NB4 (cell line): ENCODE measurements around the gene FAM89A.
"Not testable (repeated sequence)": the region's sequence is repeated elsewhere in the genome, so short reads cannot be mapped to it uniquely, and the experiment has no call there.

Experiments
- DNase-seq: peaks from one replicate; pipeline ENCODE4 v3.0.0; 2010; ENCODE audit warnings: low read depth
- H3K4me3 ChIP-seq: one replicate; pipeline ENCODE4 v1.5.1; 2011; ENCODE audit warnings: mild to moderate bottlenecking, low read depth, low read length, moderate library complexity
- CTCF ChIP-seq: IDR thresholded peaks from one replicate; pipeline ENCODE4 v1.5.1; 2012; ENCODE audit warnings: low read depth, low read length
- MYC ChIP-seq: IDR thresholded peaks from 2 replicates; pipeline ENCODE4 v1.6.1; 2011; ENCODE audit warnings: low read depth, low read length
- POLR2A ChIP-seq: IDR thresholded peaks from 2 replicates; pipeline ENCODE4 v1.6.1; 2011; ENCODE audit warnings: mild to moderate bottlenecking; ENCODE audit not compliant: insufficient read length; ENCODE audit errors: extremely low read depth
- TF ChIP-seq, protein P1 (sequence below): IDR thresholded peaks from 2 replicates; pipeline ENCODE4 v1.6.1; 2011; ENCODE audit warnings: low read depth, low read length

The FAM89A gene

GRCh38 chr1:231037585-231038517, 2.2 kb downstream of the FAM89A start:
- TF ChIP-seq CTCF (no peak), POLR2A (no peak), MYC (no peak)
- TF ChIP-seq, protein P1, sequence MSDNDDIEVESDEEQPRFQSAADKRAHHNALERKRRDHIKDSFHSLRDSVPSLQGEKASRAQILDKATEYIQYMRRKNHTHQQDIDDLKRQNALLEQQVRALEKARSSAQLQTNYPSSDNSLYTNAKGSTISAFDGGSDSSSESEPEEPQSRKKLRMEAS, result no peak
- H3K4me3 ChIP-seq, result no peak overlapping the region
- peak; percentile 29 for DNase-seq

DNA sequence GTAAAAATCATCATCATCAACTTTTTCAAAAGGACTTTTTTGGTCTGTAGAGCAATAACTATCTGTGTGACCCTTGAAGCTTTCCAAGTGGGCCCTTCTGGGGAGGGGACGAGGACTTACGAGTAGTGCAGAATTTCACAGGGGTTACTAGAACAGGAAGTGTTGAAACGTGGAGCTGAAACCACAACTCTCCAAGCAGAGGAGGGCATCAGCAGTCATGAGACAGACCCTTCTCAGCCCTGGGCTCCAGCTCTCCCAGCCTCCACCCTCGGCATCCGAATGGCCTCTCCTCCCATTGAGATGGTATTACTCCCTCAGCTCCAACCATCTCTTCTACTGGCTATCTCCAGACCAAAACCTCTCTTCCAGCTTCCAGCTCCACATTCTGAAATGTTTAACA, 3.6 kb downstream of the FAM89A start:
- no peak overlapping the region for H3K4me3 ChIP-seq
- DNase-seq, result peak; percentile 89
- TF ChIP-seq MYC (no peak), CTCF (no peak), POLR2A (no peak)
- TF ChIP-seq, protein P1, result no peak

GRCh38 chr1:231035799-231036198, 4.3 kb downstream of the FAM89A start:
- TF ChIP-seq, protein P1, result no peak
- TF ChIP-seq POLR2A, result no peak
- TF ChIP-seq MYC, result no peak
- no peak for TF ChIP-seq CTCF
- no peak overlapping the region for H3K4me3 ChIP-seq
- no peak for DNase-seq

DNA sequence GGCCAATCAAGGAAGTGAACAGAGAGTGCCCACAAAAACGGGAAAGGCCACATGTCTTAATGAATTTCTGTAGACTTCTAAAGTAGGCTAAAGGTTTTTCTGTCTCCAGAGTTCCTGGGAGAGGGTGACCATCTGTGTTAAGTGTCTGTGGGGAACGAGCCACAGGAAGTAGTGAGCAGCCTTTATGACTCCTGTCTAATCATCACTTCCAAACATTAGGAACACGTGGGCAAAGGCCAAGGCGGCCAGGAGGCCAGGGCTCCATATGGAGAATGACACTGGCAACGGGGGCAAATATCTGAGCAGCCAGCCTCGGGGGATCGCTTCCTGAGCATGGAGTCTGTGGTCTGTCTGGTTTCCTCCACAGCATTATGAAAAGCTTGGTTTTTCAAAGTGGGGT, 7.1 kb downstream of the FAM89A start:
- no peak for DNase-seq
- TF ChIP-seq MYC, result no peak
- TF ChIP-seq, protein P1, result no peak; the same call in 1 of the 2 replicates
- TF ChIP-seq POLR2A, result no peak
- H3K4me3 ChIP-seq, result no peak overlapping the region

DNA sequence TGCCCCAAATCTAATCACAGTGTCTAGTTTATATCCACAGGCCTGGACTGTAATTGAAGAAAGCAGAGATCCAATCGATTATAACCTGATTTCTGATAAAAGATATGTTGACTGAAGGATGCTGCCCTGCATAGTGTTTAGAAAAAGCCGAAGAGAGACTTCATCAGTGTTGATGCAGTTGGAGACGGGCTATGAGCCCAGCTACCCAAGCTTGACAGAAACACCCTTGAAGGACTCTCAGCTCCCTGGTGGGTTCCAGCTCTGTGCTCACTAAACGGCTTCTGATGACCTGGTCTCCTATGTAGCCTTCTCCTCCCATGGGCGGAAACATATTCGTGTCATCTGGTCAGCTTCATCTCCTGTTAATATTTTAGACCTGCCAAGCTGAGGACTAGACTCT, 10.2 kb downstream of the FAM89A start:
- no peak overlapping the region for H3K4me3 ChIP-seq
- TF ChIP-seq POLR2A (no peak), CTCF (no peak), MYC (no peak)
- TF ChIP-seq, protein P1, result no peak
- no peak for DNase-seq

GRCh38 chr1:231029247-231029646, 10.8 kb downstream of the FAM89A start:
- not testable (repeated sequence) for H3K4me3 ChIP-seq, DNase-seq
